Keratinocyte (primary cell): Measurements from ENCODE around the gene KRT7. TPM values are rescaled to one million over a fixed set of nuclear protein-coding genes. Genes with fewer than 3 reads are reported as not detected.

Experiments used
- DNase-seq: peaks from one replicate; pipeline ENCODE4 v3.0.0-alpha.2; 2011; ENCODE audit warnings: low read depth, missing footprints, low spot score
- FAIRE-seq: peaks from 2 replicates; lab custom pipeline; 2011; peaks lifted over from hg19 to GRCh38; lab: Jason Lieb, UNC
- H2AFZ ChIP-seq: 2 replicates; pipeline ENCODE4 v1.6.0; 2012; ENCODE audit warnings: low read length, control low read depth, inconsistent platforms; ENCODE audit not compliant: control insufficient read depth
- H3K27ac ChIP-seq: 2 replicates; pipeline ENCODE4 v1.5.1; 2011; ENCODE audit warnings: low read length; ENCODE audit not compliant: control insufficient read depth, insufficient read depth
- H3K27me3 ChIP-seq: 3 replicates; pipeline ENCODE4 v1.6.0; 2011; ENCODE audit warnings: low read length; ENCODE audit not compliant: control insufficient read depth, insufficient read depth; ENCODE audit errors: extremely low read depth
- H3K36me3 ChIP-seq, 2 experiments: 2 replicates in 1 of 2; 3 replicates in 1 of 2; pipeline ENCODE4 v1.5.1; 2011; ENCODE audit warnings: low read length in 2 of 2, mild to moderate bottlenecking in 1 of 2; ENCODE audit not compliant: control insufficient read depth in 2 of 2, insufficient read depth in 2 of 2; ENCODE audit errors: extremely low read depth in 1 of 2
- H3K4me1 ChIP-seq: 3 replicates; pipeline ENCODE4 v1.5.1; 2011; ENCODE audit warnings: low read length; ENCODE audit not compliant: control insufficient read depth, insufficient read depth; ENCODE audit errors: extremely low read depth
- H3K4me2 ChIP-seq: 3 replicates; pipeline ENCODE4 v1.6.0; 2011; ENCODE audit warnings: low read depth, low read length; ENCODE audit not compliant: control insufficient read depth, insufficient read depth; ENCODE audit errors: extremely low read depth
- H3K4me3 ChIP-seq, 3 experiments: fragments of 200-600 bp in 1 of 3; sonication (generic) in 1 of 3; 2 replicates in 2 of 3; 3 replicates in 1 of 3; pipeline ENCODE4 v1.5.1; 2011 to 2016; ENCODE audit warnings: low read length in 3 of 3, mild to moderate bottlenecking in 3 of 3, control low read depth in 2 of 3, inconsistent platforms in 1 of 3, low read depth in 1 of 3, mixed read lengths in 1 of 3, mixed run types in 1 of 3, moderate library complexity in 1 of 3; ENCODE audit not compliant: control insufficient read depth in 2 of 3, insufficient read depth in 2 of 3; ENCODE audit errors: extremely low read depth in 1 of 3
- H3K79me2 ChIP-seq: 2 replicates; pipeline ENCODE4 v1.6.0; 2012; ENCODE audit warnings: low read length; ENCODE audit not compliant: control insufficient read depth, insufficient read depth
- H3K9ac ChIP-seq: 3 replicates; pipeline ENCODE4 v1.6.0; 2011; ENCODE audit warnings: low read length; ENCODE audit not compliant: control insufficient read depth, insufficient read depth; ENCODE audit errors: extremely low read depth
- H3K9me1 ChIP-seq: 3 replicates; pipeline ENCODE4 v1.6.0; 2011; ENCODE audit warnings: low read length; ENCODE audit not compliant: control insufficient read depth, insufficient read depth; ENCODE audit errors: extremely low read depth
- H3K9me3 ChIP-seq: 2 replicates; pipeline ENCODE4 v1.5.1; 2012; ENCODE audit warnings: low read depth, low read length; ENCODE audit not compliant: control insufficient read depth
- H4K20me1 ChIP-seq: 3 replicates; pipeline ENCODE4 v1.6.0; 2011; ENCODE audit warnings: low read length; ENCODE audit not compliant: control insufficient read depth, insufficient read depth; ENCODE audit errors: extremely low read depth
- CTCF ChIP-seq, 3 experiments: IDR thresholded peaks in 1 of 3; conservative IDR thresholded peaks in 1 of 3; optimal IDR thresholded peaks in 1 of 3; 2 replicates in 2 of 3; 3 replicates in 1 of 3; pipeline versions ENCODE3 to v1.5.1; 2011; ENCODE audit warnings: low read length in 3 of 3, mild to moderate bottlenecking in 3 of 3, moderate library complexity in 2 of 3, control low read depth in 1 of 3, inconsistent platforms in 1 of 3; ENCODE audit not compliant: insufficient read depth in 2 of 3; ENCODE audit errors: extremely low read depth in 1 of 3
- EZH2 ChIP-seq: IDR thresholded peaks from one replicate; pipeline ENCODE4 v1.6.1; 2012; ENCODE audit warnings: inconsistent platforms, mild to moderate bottlenecking, low read length, moderate library complexity
- dilution Hi-C: fragments of 300-500 bp; cut with MboI; formaldehyde crosslinking; loops from one replicate; pipeline ENCODE4 v1.7.0; 2020; ENCODE audit warnings: low sequenced_read_pairs; ENCODE audit not compliant: extremely low pct_ligation_motif_present
- polyA plus RNA-seq, 5 experiments: library from polyadenylated mRNA; depleted of rRNA in 3 of 5; stranded (reverse) in 3 of 5; stranded (forward) in 1 of 5; unstranded in 1 of 5; fragments of >200 nt; gene quantifications; 1 replicate in 1 of 5; 2 replicates in 3 of 5; 3 replicates in 1 of 5; pipeline versions ENCODE4 v1.2.1 to v1.2.3, GENCODE V29; 2011 to 2012; ENCODE audit warnings: missing spikeins in 2 of 5, low read depth in 1 of 5, low replicate concordance in 1 of 5

The KRT7 gene
- polyA plus RNA-seq, 1 donor (not counting 4 experiments of a cell fraction or from before 2014, with no cell fraction given), result 112 TPM

- H3K36me3 ChIP-seq, result no peaks in the 10 kb centered on the region
- DNase-seq, result no peak
- no peak overlapping the region for H3K27ac ChIP-seq
- H3K4me1 ChIP-seq, result no peaks in the 10 kb centered on the region
- no peak overlapping the region for H3K4me3 ChIP-seq
- no peak overlapping the region for H2AFZ ChIP-seq
- TF ChIP-seq EZH2 (no peak), CTCF (optimal IDR thresholded peaks at IDR 0.05 in 1 of 3, IDR thresholded peaks at IDR 0.05 in 1 of 3, conservative IDR thresholded peaks at IDR 0.05 in 1 of 3; ENCODE audit: extremely low read depth in 1 of 3, insufficient read depth in 2 of 3, low read length in 3 of 3) (no peak)
- H3K9me1 ChIP-seq, result no peaks in the 10 kb centered on the region
- no peak for FAIRE-seq
- H4K20me1 ChIP-seq, result no peaks in the 10 kb centered on the region
- H3K9me3 ChIP-seq, result no peaks in the 10 kb centered on the region
- peaks cover 9% of the 10 kb centered on the region for H3K27me3 ChIP-seq
- no peak overlapping the region for H3K9ac ChIP-seq
- dilution Hi-C loops, result no loop called here
- no peaks in the 10 kb centered on the region for H3K79me2 ChIP-seq
- H3K4me2 ChIP-seq, result no peak overlapping the region
Measured at GRCh38 chr12:52252728-52253343, 19.8 kb downstream of the KRT7 start.

- Histone ChIP-seq H3K4me2 (no peak overlapping the region), H4K20me1 (no peaks in the 10 kb centered on the region), H3K9me3 (no peaks in the 10 kb centered on the region), H3K36me3 (no peaks in the 10 kb centered on the region), H3K9ac (no peak overlapping the region), H3K4me3 (no peak overlapping the region), H3K9me1 (no peaks in the 10 kb centered on the region), H3K4me1 (no peaks in the 10 kb centered on the region), H3K27ac (no peak overlapping the region), H3K27me3 (peaks cover 16% of the 10 kb centered on the region), H2AFZ (no peak overlapping the region), H3K79me2 (no peaks in the 10 kb centered on the region)
- TF ChIP-seq CTCF (optimal IDR thresholded peaks at IDR 0.05 in 1 of 3, IDR thresholded peaks at IDR 0.05 in 1 of 3, conservative IDR thresholded peaks at IDR 0.05 in 1 of 3; ENCODE audit: extremely low read depth in 1 of 3, insufficient read depth in 2 of 3, low read length in 3 of 3), result no peak
- TF ChIP-seq EZH2, result no peak
- DNase-seq, result no peak
- FAIRE-seq, result no peak
- dilution Hi-C loops, result no loop called here
Measured at GRCh38 chr12:52253391-52254179, 20.5 kb downstream of the KRT7 start.
